GM19240 (cell line): ENCODE results near the gene NANS.

Experiments used
- DNase-seq: peaks from one replicate; pipeline ENCODE4 v3.0.0; 2011; ENCODE audit warnings: low spot score; ENCODE audit not compliant: insufficient read length

Gene NANS

GRCh38 chr9:98130576-98131228 is 74.2 kb downstream of the NANS start:
- no peak for DNase-seq

GRCh38 chr9:98132158-98132557 is 75.6 kb downstream of the NANS start:
- no peak for DNase-seq
